ENCODE data around the gene ZNF416. TPM values are rescaled to one million over a fixed set of nuclear protein-coding genes. Genes with fewer than 3 reads are reported as not detected.

Gene ZNF416
- 4.9 and 8.5 TPM in 2 replicates for total RNA-seq (2011; cell fraction: chromatin; rRNA removed; ENCODE audit: low replicate concordance)
- total RNA-seq (2011; cell fraction: nucleolus; rRNA removed): 5.0 and 7.2 TPM in 2 replicates
- total RNA-seq (2011; cell fraction: nucleoplasm; rRNA removed): 4.7 and 4.8 TPM in 2 replicates
- total RNA-seq (2014; rRNA removed): 0.78 and 1.1 TPM in 2 replicates
- 1.2 and 1.6 TPM in 2 replicates for total RNA-seq (2014; rRNA removed; fragmentation: Illumina TruSeq; extraction: Trizol)
- total RNA-seq (2015; rRNA removed; fragmentation: Illumina TruSeq; extraction: Trizol): 1.1 and 1.2 TPM in 2 replicates
- 1.3 and 1.6 TPM in 2 replicates for total RNA-seq (2021)
- 1.3 and 2.0 TPM in 2 replicates for polyA plus RNA-seq (2011; rRNA removed)
- 0.66 and 1.0 TPM in 2 replicates for polyA plus RNA-seq (2011; cell fraction: cytosol; rRNA removed)
- polyA plus RNA-seq (2011; cell fraction: nucleus; rRNA removed): 1.6 and 1.8 TPM in 2 replicates
- polyA plus RNA-seq (2012): 0.85 and 1.3 TPM in 2 replicates
- 1.3 and 1.5 TPM in 2 replicates for polyA plus RNA-seq (2014; fragmentation: Illumina TruSeq; extraction: Trizol)
- polyA plus RNA-seq (2014; fragmentation: Nextera tagmentation; extraction: Ambion mirVana): under 1 TPM; 0.20 to 0.27 TPM
- 0.61 and 1.1 TPM in 2 replicates for polyA plus RNA-seq (2014; rRNA removed)
- polyA minus RNA-seq (2011; rRNA and poly(A)+ RNA removed): 3.9 and 4.7 TPM in 2 replicates
- 0.82 and 1.1 TPM in 2 replicates for polyA minus RNA-seq (2011; cell fraction: cytosol; rRNA and poly(A)+ RNA removed)
- 4.3 and 5.6 TPM in 2 replicates for polyA minus RNA-seq (2011; cell fraction: nucleus; rRNA and poly(A)+ RNA removed)
- percentile 62 among the genes with signal in this experiment for Bru-seq, nascent RNA
- BruChase-seq, experiment 1, labeled RNA remaining after a 2-hour chase: percentile 60 among the genes with signal in this experiment
- percentile 59 among the genes with signal in this experiment for BruChase-seq, experiment 2, labeled RNA remaining after a 6-hour chase
- long read RNA-seq, experiment 1, transcript ZNF416-201 (4 exons, 2,561 nt): major isoform, 9 of 16 reads
- long read RNA-seq, experiment 1, partial matches to known transcripts: 0 of 16 reads
- long read RNA-seq, experiment 1, other reads (novel, unspliced or antisense): 7 of 16 reads
- long read RNA-seq, experiment 2, partial matches to known transcripts: 0 of 2 reads
- long read RNA-seq, experiment 2, other reads (novel, unspliced or antisense): 1 of 2 reads
- long read RNA-seq, experiment 3, partial matches to known transcripts: 0 of 2 reads
- long read RNA-seq, experiment 3, other reads (novel, unspliced or antisense): 0 of 2 reads

DNA sequence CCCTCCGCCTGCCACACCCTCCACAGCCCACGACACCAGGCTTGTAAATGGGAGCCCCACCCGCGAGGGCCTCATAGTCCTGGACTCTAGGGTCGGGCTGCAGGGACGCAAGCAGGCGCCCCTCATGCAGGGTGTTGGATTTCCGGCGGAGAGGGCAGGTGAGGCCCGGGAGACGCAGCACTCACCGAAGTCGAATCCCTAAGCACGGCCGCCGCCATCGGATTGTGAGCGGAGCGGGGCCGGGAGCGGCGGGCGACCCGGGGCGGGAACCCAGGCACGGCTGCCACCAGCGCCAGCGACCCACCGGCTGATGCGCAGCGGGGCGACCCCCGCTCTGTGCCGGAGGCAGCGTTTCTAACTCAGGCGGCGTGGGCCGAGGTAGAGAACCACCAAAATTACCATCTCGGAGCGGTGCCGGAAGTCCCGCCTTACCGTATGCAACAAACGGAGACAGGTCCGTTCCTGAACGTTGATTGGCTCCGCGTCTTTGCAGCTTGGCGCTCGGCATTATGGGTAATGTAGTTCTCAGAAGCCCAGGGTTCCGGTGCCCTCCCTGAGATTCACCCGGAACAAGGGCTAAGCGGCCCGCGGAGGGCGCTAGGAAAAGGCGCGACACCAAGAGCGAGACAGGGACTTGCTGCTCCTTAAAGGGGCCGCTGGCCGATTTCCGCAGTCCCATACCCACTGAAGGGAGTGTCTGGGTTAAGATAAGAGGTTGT, at the start of gene ZNF416:
Gene ZNF416 (minus strand): TSS at position 425 of the 719 bp plus-strand sequence. CDS start 207 bp downstream, at position 218.
- Histone ChIP-seq H3K27me3 (ENCODE audit: control insufficient read depth in 2 of 2, insufficient read depth in 2 of 2, low read length in 2 of 2) (no peaks in the 10 kb centered on the region), H3K4me2 (ENCODE audit: insufficient read depth, low read length) (peak within 1 kb of the TSS; percentile 79), H3K4me3 (peak within 1 kb of the TSS; percentile 69), H3K9me1 (ENCODE audit: control insufficient read depth, insufficient read depth, low read length) (no peaks in the 10 kb centered on the region), H3K36me3 (ENCODE audit: control insufficient read depth, insufficient read depth, low read length) (no peaks in the 10 kb centered on the region), H3K9me3 (replicated peaks; ENCODE audit: control insufficient read depth, insufficient read depth, low read depth, low read length) (peaks cover 6% of the 10 kb centered on the region), H4K20me1 (replicated peaks; ENCODE audit: control insufficient read depth, insufficient read depth, low read length) (no peaks in the 10 kb centered on the region), H3K79me2 (ENCODE audit: control insufficient read depth, insufficient read depth, low read length) (no peaks in the 10 kb centered on the region), H3K9ac (ENCODE audit: insufficient read depth in 1 of 2, low read depth in 2 of 2, low read length in 2 of 2) (peak within 1 kb of the TSS; percentile 59 to 88; a peak in 3 of 4 replicates), H3K4me1 (replicated peaks in 1 of 2; ENCODE audit: control insufficient read depth in 2 of 2, insufficient read depth in 2 of 2, low read length in 2 of 2) (peaks cover 0 to 9% of the 10 kb centered on the region in 2 experiments; a peak in 1 of 5 replicates), H3K27ac (ENCODE audit: extremely low read depth, low read depth, low read length) (peak within 1 kb of the TSS; percentile 39), H2AFZ (ENCODE audit: low read depth, low read length) (peak within 1 kb of the TSS; percentile 88)
- DNase-seq (ENCODE audit: extremely low read depth in 1 of 4, low spot score in 3 of 4) (peak; percentile 94 to 97 (median 96)), ATAC-seq (peak; percentile 97), FAIRE-seq (peak; percentile 99)
- intact Hi-C loops (cut with micrococcal nuclease): no loop called here
- ChIA-PET CTCF (ENCODE audit: low intra/inter-chr PET ratio) (no interaction called here), POLR2A (interaction anchor here (0.6 to 0.7 kb wide), 2 partner anchors 582 to 1499 kb away, joined by 3 read pairs; no protein-coding TSS in a partner anchor)
- BruUV-seq (replicated peaks): TSS peak; percentile 67
- in situ Hi-C loops (cut with MboI): no loop called here
- 8% methylated on average over 48 of the region's 62 CpGs for WGBS (ENCODE audit: insufficient coverage, low coverage, missing lambda C conversion rate)
- TF ChIP-seq L3MBTL2 (IDR thresholded peaks at IDR 0.05): peak; percentile 57; the same call in 1 of the 2 replicates
- TF ChIP-seq FOXA3 (CRISPR knock-in tag; conservative IDR thresholded peaks at IDR 0.05 in 1 of 2, IDR thresholded peaks at IDR 0.05 in 1 of 2): no peak
- TF ChIP-seq, protein P1, sequence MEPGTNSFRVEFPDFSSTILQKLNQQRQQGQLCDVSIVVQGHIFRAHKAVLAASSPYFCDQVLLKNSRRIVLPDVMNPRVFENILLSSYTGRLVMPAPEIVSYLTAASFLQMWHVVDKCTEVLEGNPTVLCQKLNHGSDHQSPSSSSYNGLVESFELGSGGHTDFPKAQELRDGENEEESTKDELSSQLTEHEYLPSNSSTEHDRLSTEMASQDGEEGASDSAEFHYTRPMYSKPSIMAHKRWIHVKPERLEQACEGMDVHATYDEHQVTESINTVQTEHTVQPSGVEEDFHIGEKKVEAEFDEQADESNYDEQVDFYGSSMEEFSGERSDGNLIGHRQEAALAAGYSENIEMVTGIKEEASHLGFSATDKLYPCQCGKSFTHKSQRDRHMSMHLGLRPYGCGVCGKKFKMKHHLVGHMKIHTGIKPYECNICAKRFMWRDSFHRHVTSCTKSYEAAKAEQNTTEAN (CRISPR knock-in tag; IDR thresholded peaks at IDR 0.05): no peak
- no peak for TF ChIP-seq DNMT1 (IDR thresholded peaks at IDR 0.05)
- TF ChIP-seq CBX8 (IDR thresholded peaks at IDR 0.05; ENCODE audit: borderline replicate concordance, extremely low read depth, low read depth, low read length, poor library complexity, severe bottlenecking): no peak
- TF ChIP-seq HEY1 (CRISPR knock-in tag; IDR thresholded peaks at IDR 0.05; ENCODE audit: borderline replicate concordance): no peak
- TF ChIP-seq, protein P2, sequence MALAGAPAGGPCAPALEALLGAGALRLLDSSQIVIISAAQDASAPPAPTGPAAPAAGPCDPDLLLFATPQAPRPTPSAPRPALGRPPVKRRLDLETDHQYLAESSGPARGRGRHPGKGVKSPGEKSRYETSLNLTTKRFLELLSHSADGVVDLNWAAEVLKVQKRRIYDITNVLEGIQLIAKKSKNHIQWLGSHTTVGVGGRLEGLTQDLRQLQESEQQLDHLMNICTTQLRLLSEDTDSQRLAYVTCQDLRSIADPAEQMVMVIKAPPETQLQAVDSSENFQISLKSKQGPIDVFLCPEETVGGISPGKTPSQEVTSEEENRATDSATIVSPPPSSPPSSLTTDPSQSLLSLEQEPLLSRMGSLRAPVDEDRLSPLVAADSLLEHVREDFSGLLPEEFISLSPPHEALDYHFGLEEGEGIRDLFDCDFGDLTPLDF (CRISPR knock-in tag; IDR thresholded peaks at IDR 0.05): no peak
- TF ChIP-seq, protein P3, sequence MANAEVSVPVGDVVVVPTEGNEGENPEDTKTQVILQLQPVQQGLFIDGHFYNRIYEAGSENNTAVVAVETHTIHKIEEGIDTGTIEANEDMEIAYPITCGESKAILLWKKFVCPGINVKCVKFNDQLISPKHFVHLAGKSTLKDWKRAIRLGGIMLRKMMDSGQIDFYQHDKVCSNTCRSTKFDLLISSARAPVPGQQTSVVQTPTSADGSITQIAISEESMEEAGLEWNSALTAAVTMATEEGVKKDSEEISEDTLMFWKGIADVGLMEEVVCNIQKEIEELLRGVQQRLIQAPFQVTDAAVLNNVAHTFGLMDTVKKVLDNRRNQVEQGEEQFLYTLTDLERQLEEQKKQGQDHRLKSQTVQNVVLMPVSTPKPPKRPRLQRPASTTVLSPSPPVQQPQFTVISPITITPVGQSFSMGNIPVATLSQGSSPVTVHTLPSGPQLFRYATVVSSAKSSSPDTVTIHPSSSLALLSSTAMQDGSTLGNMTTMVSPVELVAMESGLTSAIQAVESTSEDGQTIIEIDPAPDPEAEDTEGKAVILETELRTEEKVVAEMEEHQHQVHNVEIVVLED (CRISPR knock-in tag; IDR thresholded peaks at IDR 0.05): peak; percentile 53; the same call in 1 of the 2 replicates
- peak; percentile 83 for TF ChIP-seq ELF1 (tag; IDR thresholded peaks at IDR 0.05)
- peak; percentile 71 for TF ChIP-seq CREM (IDR thresholded peaks at IDR 0.05; ENCODE audit: low read depth)
- no peak for TF ChIP-seq SUPT5H (IDR thresholded peaks at IDR 0.05)
- TF ChIP-seq FOS (IDR thresholded peaks at IDR 0.05; ENCODE audit: extremely low read depth, insufficient read length): peak; percentile 68
